ENCODE measurements around the gene OR11L1. TPM values are rescaled to one million over a fixed set of nuclear protein-coding genes. Genes with fewer than 3 reads are reported as not detected.

Gene OR11L1
- total and polyA plus RNA-seq, 2 donors = not detected

DNA sequence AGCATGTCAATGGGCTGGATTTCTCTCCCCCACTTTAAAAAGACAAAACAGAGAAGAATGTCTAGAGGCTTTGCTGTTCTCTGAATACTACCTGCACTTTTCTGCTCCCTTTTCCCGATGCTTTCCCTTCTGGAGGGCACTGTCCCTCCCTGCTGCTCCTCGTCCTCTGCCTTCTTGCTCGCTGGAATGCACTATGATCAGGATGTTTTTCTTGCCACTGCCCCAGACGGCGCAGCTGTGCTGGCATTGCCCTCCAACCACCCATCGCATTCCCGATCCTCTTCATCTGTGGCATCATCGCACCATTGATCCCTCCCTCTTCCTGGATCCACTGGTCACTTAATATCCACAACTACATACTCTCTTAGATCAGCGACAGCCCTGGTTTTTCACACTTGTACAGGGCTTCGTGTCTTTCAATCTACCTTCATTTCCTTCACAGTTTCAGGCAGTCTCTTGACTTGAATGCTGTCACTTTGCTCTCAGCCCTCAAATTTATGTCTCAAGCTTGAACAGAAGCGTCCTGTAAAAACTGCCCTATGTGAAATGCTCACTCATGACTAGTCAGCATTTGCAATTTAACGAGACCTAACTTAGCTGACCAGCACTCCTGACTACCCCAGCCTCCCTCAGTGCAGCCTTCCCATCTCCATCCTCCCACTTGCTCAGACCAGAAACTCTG is 3.5 kb upstream of the OR11L1 start:
- DNase-seq (ENCODE audit: extremely low spot score) = no peak
- Histone ChIP-seq H3K4me3 (ENCODE audit: low read depth, low read length) (no peak overlapping the region), H3K4me1 (ENCODE audit: insufficient read depth) (no peaks in the 10 kb centered on the region), H3K27ac (ENCODE audit: low read depth) (no peak overlapping the region), H3K36me3 (ENCODE audit: insufficient read depth) (no peaks in the 10 kb centered on the region)
- 67% methylated on average over 12 of the region's 12 CpGs for WGBS

DNA sequence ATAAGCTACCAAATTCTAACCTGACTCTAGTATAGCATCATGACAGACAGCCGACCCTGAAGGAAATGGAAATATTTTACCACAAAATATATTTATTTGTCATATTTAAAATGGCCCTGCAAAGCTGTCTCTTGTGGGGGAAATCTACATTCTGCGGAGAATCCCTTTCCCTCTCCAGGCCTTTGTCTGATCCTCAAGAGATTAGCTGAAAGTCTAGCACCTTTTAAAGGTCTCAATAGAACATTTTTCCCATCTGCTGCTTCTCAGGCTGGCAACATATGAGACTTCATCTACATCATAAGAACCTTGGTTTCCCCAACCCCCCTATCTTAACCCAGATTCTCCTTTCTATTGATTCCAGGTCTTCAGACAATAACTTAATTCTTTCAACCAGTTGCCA is 1.7 kb upstream of the OR11L1 start:
- H3K4me3 ChIP-seq (ENCODE audit: low read depth, low read length) = no peak overlapping the region
- no peaks in the 10 kb centered on the region for H3K36me3 ChIP-seq (ENCODE audit: insufficient read depth)
- H3K4me1 ChIP-seq (ENCODE audit: insufficient read depth) = no peaks in the 10 kb centered on the region
- WGBS = 82% methylated on average over 2 of the region's 2 CpGs
- no peak overlapping the region for H3K27ac ChIP-seq (ENCODE audit: low read depth)
- no peak for DNase-seq (ENCODE audit: extremely low spot score)

DNA sequence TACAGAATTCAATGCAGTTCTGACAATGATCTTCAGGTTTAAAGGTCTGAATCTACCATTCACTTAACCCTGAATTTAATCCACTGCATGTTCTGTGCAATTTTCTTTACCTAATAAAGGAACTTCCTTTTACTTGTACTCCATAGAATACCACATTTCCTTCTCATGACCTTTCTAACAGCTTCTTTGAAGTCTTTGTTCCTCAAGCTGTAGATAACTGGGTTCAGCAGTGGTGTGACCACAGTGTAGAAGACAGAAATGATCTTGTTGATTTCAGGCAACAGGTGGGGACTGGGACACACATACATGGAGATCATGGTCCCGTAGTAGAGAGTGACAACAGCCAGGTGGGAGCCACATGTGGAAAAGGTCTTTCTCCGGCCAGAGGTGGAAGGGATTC is 878 bp downstream of the OR11L1 start:
- H3K36me3 ChIP-seq (ENCODE audit: insufficient read depth) = no peaks in the 10 kb centered on the region
- no peak for DNase-seq (ENCODE audit: extremely low spot score)
- H3K27ac ChIP-seq (ENCODE audit: low read depth) = no peak overlapping the region
- H3K4me1 ChIP-seq (ENCODE audit: insufficient read depth) = no peaks in the 10 kb centered on the region
- H3K4me3 ChIP-seq (ENCODE audit: low read depth, low read length) = no peak overlapping the region
- WGBS = 86% methylated on average over 2 of the region's 2 CpGs

DNA sequence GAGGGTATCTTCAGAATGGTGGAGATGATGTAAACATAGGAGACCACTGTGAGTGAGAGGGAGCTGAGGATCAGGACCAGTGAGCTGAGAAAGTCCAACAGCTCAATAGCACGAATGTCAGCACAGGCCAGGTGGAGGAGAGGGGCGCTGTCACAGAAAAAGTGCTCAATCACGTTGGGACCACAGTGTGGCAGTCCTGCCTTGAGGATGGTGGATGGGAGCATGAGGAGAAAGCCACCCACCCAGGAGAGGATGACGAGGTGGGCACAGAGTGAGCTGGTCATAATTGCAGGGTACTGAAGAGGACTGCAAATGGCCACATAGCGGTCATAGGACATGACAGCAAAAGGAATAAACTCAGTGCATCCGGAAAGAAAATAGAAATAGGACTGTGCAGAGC is 8.1 kb downstream of the OR11L1 start:
- no peak overlapping the region for H3K4me3 ChIP-seq (ENCODE audit: low read depth, low read length)
- no peak for DNase-seq (ENCODE audit: extremely low spot score)
- no peaks in the 10 kb centered on the region for H3K36me3 ChIP-seq (ENCODE audit: insufficient read depth)
- no peak overlapping the region for H3K27ac ChIP-seq (ENCODE audit: low read depth)
- 74% methylated on average over 6 of the region's 6 CpGs for WGBS
- no peaks in the 10 kb centered on the region for H3K4me1 ChIP-seq (ENCODE audit: insufficient read depth)

DNA sequence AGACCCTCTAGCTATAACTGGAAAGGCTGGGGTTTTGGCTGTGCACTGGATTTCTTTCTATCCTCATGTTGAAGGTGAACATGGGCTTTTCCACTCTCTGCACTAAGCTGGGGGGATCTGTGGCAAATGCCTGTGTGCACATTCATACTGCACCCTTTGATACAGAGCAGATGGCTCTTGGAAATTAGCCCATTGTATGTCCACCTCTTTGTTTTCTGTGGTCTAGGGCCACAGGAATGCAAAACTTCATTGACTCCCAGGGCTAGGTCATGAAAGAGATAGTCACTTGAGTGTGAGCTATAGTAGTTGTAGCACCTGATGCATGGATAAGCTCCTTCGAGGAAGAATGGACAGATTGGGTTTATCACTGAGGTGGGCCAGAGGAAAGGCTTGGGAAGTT is 12.0 kb downstream of the OR11L1 start:
- H3K4me1 ChIP-seq (ENCODE audit: insufficient read depth) = no peaks in the 10 kb centered on the region
- H3K36me3 ChIP-seq (ENCODE audit: insufficient read depth) = no peaks in the 10 kb centered on the region
- DNase-seq (ENCODE audit: extremely low spot score) = no peak
- no peak overlapping the region for H3K4me3 ChIP-seq (ENCODE audit: low read depth, low read length)
- no peak overlapping the region for H3K27ac ChIP-seq (ENCODE audit: low read depth)
- 63% methylated on average over 1 of the region's 1 CpG for WGBS

DNA sequence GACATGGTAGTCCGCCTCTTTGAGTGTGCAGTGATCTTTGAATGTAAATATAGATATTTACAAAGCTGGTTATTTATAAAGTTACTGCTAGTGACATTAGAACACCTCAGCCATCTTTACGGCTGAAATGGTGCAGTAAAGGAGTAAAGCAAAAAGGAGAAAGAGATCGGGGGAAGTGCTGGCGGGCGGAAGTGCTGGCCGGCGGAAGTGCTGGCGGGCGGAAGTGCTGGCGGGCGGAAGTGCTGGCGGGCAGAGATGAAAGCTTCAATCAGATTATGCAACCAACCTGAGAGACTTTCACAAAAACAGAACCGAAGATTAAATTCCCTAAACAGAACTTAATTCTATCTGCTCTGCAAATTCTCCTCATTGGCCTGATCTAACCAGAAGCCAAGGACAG is 16.3 kb downstream of the OR11L1 start:
- whole genome bisulfite sequencing = 83% methylated on average over 13 of the region's 13 CpGs
- Histone ChIP-seq H3K4me3 (ENCODE audit: low read depth, low read length) (no peak overlapping the region), H3K27ac (ENCODE audit: low read depth) (no peak overlapping the region), H3K36me3 (ENCODE audit: insufficient read depth) (no peaks in the 10 kb centered on the region), H3K4me1 (ENCODE audit: insufficient read depth) (no peaks in the 10 kb centered on the region)
- DNase-seq (ENCODE audit: extremely low spot score) = no peak

DNA sequence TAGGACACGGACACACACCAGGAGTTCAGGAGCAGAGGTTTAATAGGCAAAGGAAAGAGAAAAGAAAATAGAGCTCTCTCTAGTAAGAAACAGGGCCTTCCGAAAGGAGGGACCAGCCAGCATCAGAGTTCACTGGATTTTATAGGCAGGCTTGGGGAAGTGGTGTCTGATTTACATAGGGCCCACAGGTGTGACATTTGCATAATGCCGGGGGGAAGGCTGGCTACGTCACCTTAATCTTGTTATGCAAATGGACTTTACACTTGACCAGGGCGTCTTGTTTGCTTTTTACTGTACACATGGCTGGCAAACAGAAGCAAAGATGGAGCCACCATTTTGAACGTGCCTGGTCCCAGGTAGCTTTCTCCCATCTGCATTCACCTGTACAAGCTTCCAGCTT is 17.7 kb downstream of the OR11L1 start, which contains the start of gene OR14A16:
Gene OR14A16, minus strand, starts transcription at position 97 of the 400 bp plus-strand sequence. CDS start 8,390 bp downstream, outside the sequence.
- H3K4me3 ChIP-seq (ENCODE audit: low read depth, low read length) = no peak within 1 kb of the TSS
- no peaks in the 10 kb centered on the region for H3K4me1 ChIP-seq (ENCODE audit: insufficient read depth)
- H3K36me3 ChIP-seq (ENCODE audit: insufficient read depth) = no peaks in the 10 kb centered on the region
- WGBS = 54% methylated on average over 6 of the region's 6 CpGs
- no peak within 1 kb of the TSS for H3K27ac ChIP-seq (ENCODE audit: low read depth)
- no peak for DNase-seq (ENCODE audit: extremely low spot score)

DNA sequence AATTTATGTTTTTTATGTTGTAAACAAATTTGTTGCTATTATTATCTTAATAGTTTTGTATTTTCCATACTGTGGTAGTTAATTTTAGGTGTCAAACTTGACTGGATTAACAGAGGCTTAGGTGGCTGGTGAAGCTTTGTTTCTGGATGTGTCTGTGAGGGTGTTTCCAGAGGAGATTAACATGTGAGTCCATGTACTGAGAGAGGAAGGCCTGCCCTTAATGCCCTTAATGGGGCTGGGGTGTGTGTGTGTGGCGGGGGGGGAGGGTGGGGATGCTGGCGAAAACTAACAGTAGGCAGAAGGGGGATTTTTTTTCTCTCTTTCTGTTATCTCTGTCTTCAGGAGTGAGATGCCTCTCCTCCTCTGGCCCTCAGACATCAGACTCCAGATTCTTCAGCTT is 19.6 kb downstream of the OR11L1 start:
- H3K36me3 ChIP-seq (ENCODE audit: insufficient read depth) = no peaks in the 10 kb centered on the region
- DNase-seq (ENCODE audit: extremely low spot score) = no peak
- 25% methylated on average over 2 of the region's 2 CpGs for WGBS
- no peak overlapping the region for H3K27ac ChIP-seq (ENCODE audit: low read depth)
- H3K4me1 ChIP-seq (ENCODE audit: insufficient read depth) = no peaks in the 10 kb centered on the region
- H3K4me3 ChIP-seq (ENCODE audit: low read depth, low read length) = no peak overlapping the region

DNA sequence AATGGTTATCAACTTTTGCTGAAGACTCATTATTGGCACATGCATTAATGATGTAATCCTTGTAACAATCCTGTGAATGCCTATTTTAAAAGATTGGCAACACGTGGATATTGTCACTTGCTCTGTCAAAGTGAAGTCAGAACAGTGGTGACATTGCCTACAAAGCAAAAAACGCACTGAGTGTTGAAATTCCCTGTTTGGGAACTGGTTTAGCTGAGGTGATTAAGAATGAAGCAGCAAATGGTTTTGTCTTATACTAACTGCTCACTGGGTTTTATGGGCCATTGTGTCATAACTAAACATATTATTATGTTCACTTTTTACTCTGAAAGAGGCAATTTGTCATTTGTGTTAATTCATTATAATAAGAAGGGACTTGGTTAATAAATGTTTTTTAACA is 29.1 kb downstream of the OR11L1 start:
- 52% methylated on average over 2 of the region's 2 CpGs for WGBS
- H3K4me3 ChIP-seq (ENCODE audit: low read depth, low read length) = no peak overlapping the region
- no peaks in the 10 kb centered on the region for H3K4me1 ChIP-seq (ENCODE audit: insufficient read depth)
- DNase-seq (ENCODE audit: extremely low spot score) = no peak
- H3K36me3 ChIP-seq (ENCODE audit: insufficient read depth) = no peaks in the 10 kb centered on the region
- no peak overlapping the region for H3K27ac ChIP-seq (ENCODE audit: low read depth)

DNA sequence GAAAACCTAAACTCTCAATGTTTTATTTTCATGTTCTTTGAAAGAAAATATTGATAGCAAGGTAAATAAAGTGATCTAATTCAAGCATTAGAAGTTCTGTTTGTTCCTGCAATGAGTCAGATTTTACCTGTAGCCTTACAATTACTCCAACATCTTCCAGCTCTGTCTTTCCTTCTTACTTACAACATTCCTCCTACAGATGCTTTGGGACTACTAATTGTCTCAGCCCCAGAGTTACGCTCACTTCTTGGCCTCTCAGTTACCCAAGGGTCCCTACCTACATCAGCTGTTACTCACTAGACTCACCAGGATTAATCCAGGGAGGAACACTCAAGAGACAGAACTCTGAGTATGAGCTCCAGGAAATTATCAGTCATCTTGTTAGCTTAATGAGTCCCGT is 44.2 kb downstream of the OR11L1 start:
- Histone ChIP-seq H3K36me3 (ENCODE audit: insufficient read depth) (no peaks in the 10 kb centered on the region), H3K4me1 (ENCODE audit: insufficient read depth) (no peaks in the 10 kb centered on the region), H3K27ac (ENCODE audit: low read depth) (no peak overlapping the region), H3K4me3 (ENCODE audit: low read depth, low read length) (no peak overlapping the region)
- 60% methylated on average over 2 of the region's 2 CpGs for WGBS
- no peak for DNase-seq (ENCODE audit: extremely low spot score)

Other genes with a start within 250 kb of the OR11L1 start
- gene OR2G3, start 236.3 kb downstream of the OR11L1 start, total RNA-seq = not detected
- gene OR2G3, start 236.3 kb downstream of the OR11L1 start, polyA plus RNA-seq = not detected
- not detected for gene OR13G1, start 162.2 kb downstream of the OR11L1 start, total RNA-seq
- gene OR13G1, start 162.2 kb downstream of the OR11L1 start, polyA plus RNA-seq = not detected
- not detected for gene OR6F1, start 125.2 kb downstream of the OR11L1 start, total RNA-seq
- not detected for gene OR6F1, start 125.2 kb downstream of the OR11L1 start, polyA plus RNA-seq
- gene OR14K1, start 103.3 kb downstream of the OR11L1 start, total RNA-seq = not detected
- not detected for gene OR14K1, start 103.3 kb downstream of the OR11L1 start, polyA plus RNA-seq
- not detected for gene OR14A2, start 93.8 kb downstream of the OR11L1 start, total RNA-seq
- not detected for gene OR14A2, start 93.8 kb downstream of the OR11L1 start, polyA plus RNA-seq
- not detected for gene OR1C1, start 81.3 kb downstream of the OR11L1 start, total RNA-seq
- gene OR1C1, start 81.3 kb downstream of the OR11L1 start, polyA plus RNA-seq = not detected
- gene OR14A16, start 17.8 kb downstream of the OR11L1 start, total RNA-seq = not detected
- not detected for gene OR14A16, start 17.8 kb downstream of the OR11L1 start, polyA plus RNA-seq
- gene TRIM58, start 15.3 kb upstream of the OR11L1 start, total RNA-seq = 3.1 TPM
- 0.43 TPM for gene TRIM58, start 15.3 kb upstream of the OR11L1 start, polyA plus RNA-seq
- gene OR2W3, start 53.7 kb upstream of the OR11L1 start, total RNA-seq = 0.53 TPM
- gene OR2W3, start 53.7 kb upstream of the OR11L1 start, polyA plus RNA-seq = 0.47 TPM
- gene OR2T8, start 78.4 kb upstream of the OR11L1 start, total RNA-seq = not detected
- not detected for gene OR2T8, start 78.4 kb upstream of the OR11L1 start, polyA plus RNA-seq
- not detected for gene OR2AJ1, start 83.0 kb upstream of the OR11L1 start, total RNA-seq
- gene OR2AJ1, start 83.0 kb upstream of the OR11L1 start, polyA plus RNA-seq = not detected
- gene OR2L8, start 107.0 kb upstream of the OR11L1 start, total RNA-seq = 0.53 TPM
- not detected for gene OR2L8, start 107.0 kb upstream of the OR11L1 start, polyA plus RNA-seq
- gene OR2AK2, start 123.3 kb upstream of the OR11L1 start, total RNA-seq = not detected
- gene OR2AK2, start 123.3 kb upstream of the OR11L1 start, polyA plus RNA-seq = not detected
- not detected for gene OR2L5, start 171.8 kb upstream of the OR11L1 start, total RNA-seq
- not detected for gene OR2L5, start 171.8 kb upstream of the OR11L1 start, polyA plus RNA-seq
- 0.11 TPM for gene OR2L2, start 188.2 kb upstream of the OR11L1 start, total RNA-seq
- gene OR2L2, start 188.2 kb upstream of the OR11L1 start, polyA plus RNA-seq = 0.01 TPM
- gene OR2L3, start 204.9 kb upstream of the OR11L1 start, total RNA-seq = not detected
- gene OR2L3, start 204.9 kb upstream of the OR11L1 start, polyA plus RNA-seq = not detected